ENCODE measurements around the gene DNAJB13. TPM values are rescaled to one million over a fixed set of nuclear protein-coding genes. Genes with fewer than 3 reads are reported as not detected.
A peak's percentile ranks its signal among the peaks of the same experiment; 100 is the strongest.

DNAJB13 gene
- total RNA-seq, 1 experiment from 2014 or later: not detected

DNA sequence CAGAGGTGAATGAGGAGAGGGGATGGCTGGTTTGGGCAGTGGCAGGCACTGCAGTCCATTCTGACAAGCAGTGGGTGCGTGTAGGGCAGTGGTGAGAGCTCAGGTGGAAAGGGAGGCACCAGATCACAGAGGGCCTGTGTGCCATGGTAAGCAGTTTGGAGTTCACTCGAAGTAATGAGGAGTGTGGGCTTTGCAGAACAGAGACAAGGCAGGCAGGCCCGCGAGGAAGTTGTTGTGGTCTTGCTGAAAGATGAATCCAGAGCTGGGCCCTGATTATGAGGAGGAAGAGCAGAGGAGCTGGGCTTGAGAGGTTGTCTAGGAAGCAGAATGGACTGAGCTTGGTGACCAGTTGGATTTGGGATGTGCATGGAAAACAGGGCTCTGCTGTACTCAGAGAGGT is 1.6 kb upstream of the DNAJB13 start:
- Histone ChIP-seq H2BK15ac (ENCODE audit: low read depth, low read length) (no peak overlapping the region), H3K79me1 (ENCODE audit: insufficient read depth, low read depth, low read length, poor library complexity, severe bottlenecking) (no peaks in the 10 kb centered on the region), H2BK5ac (ENCODE audit: insufficient read length, low read length) (no peak overlapping the region), H4K5ac (ENCODE audit: insufficient read length, low read depth, low read length) (no peak overlapping the region), H3K79me2 (ENCODE audit: insufficient read depth, low read length) (no peaks in the 10 kb centered on the region), H4K91ac (ENCODE audit: insufficient read length, low read depth, low read length) (no peak overlapping the region), H3K27ac (ENCODE audit: insufficient read length, low read depth, low read length) (no peak overlapping the region), H4K20me1 (ENCODE audit: control insufficient read depth, insufficient read depth, insufficient read length) (no peaks in the 10 kb centered on the region), H3T11ph (ENCODE audit: low read length) (no peak overlapping the region), H3K18ac (ENCODE audit: insufficient read length, low read depth, low read length) (no peak overlapping the region), H3K14ac (ENCODE audit: insufficient read depth, low read length) (no peak overlapping the region), H3K23ac (ENCODE audit: insufficient read length, low read depth, low read length) (no peak overlapping the region), H3K4ac (ENCODE audit: low read depth, low read length) (no peak overlapping the region), H3K27me3 (ENCODE audit: insufficient read depth, low read length) (no peaks in the 10 kb centered on the region), H2BK120ac (ENCODE audit: low read depth, low read length, poor library complexity, severe bottlenecking) (no peak overlapping the region), H2BK20ac (ENCODE audit: low read depth, low read length, poor library complexity, severe bottlenecking) (no peak overlapping the region), H3K56ac (ENCODE audit: insufficient read length, low read depth, low read length) (no peak overlapping the region), H2AK5ac (ENCODE audit: insufficient read length, low read length) (no peak overlapping the region), H3K9me3 (ENCODE audit: control insufficient read depth, low read depth, low read length) (peaks cover 11% of the 10 kb centered on the region), H2BK12ac (ENCODE audit: insufficient read length, low read depth, low read length) (no peak overlapping the region), H3K23me2 (ENCODE audit: insufficient read length, low read depth, low read length, poor library complexity, severe bottlenecking) (no peaks in the 10 kb centered on the region), H4K8ac (replicated peaks; ENCODE audit: insufficient read length, low read depth, low read length) (no peak overlapping the region), H3K4me1 (ENCODE audit: insufficient read depth, low read length) (no peaks in the 10 kb centered on the region), H3K9ac (ENCODE audit: extremely low read depth, insufficient read length, low read length) (no peak overlapping the region), H2AFZ (ENCODE audit: low read length) (no peak overlapping the region), H3K4me2 (ENCODE audit: insufficient read depth, insufficient read length, low read length) (no peak overlapping the region)
- Mint-ChIP-seq H3K4me3 (no peak overlapping the region), H3K9me3 (peaks cover 11 to 12% of the 10 kb centered on the region in 2 experiments), H3K27me3 (ENCODE audit: low read depth) (no peaks in the 10 kb centered on the region; the same call in 1 of the 2 replicates), H3K36me3 (ENCODE audit: insufficient read depth in 1 of 3, low read depth in 3 of 3) (peaks cover 3 to 12% (median 5%) of the 10 kb centered on the region in 3 experiments; a peak in 5 of 7 replicates), H3K27ac (peak overlapping the region in 1 of 3 experiments; percentile 76; a peak in 2 of 7 replicates), H3K4me1 (peaks cover 1 to 6% of the 10 kb centered on the region in 2 experiments; a peak in 1 of 4 replicates)
- TF ChIP-seq, protein P1, sequence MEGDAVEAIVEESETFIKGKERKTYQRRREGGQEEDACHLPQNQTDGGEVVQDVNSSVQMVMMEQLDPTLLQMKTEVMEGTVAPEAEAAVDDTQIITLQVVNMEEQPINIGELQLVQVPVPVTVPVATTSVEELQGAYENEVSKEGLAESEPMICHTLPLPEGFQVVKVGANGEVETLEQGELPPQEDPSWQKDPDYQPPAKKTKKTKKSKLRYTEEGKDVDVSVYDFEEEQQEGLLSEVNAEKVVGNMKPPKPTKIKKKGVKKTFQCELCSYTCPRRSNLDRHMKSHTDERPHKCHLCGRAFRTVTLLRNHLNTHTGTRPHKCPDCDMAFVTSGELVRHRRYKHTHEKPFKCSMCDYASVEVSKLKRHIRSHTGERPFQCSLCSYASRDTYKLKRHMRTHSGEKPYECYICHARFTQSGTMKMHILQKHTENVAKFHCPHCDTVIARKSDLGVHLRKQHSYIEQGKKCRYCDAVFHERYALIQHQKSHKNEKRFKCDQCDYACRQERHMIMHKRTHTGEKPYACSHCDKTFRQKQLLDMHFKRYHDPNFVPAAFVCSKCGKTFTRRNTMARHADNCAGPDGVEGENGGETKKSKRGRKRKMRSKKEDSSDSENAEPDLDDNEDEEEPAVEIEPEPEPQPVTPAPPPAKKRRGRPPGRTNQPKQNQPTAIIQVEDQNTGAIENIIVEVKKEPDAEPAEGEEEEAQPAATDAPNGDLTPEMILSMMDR (conservative IDR thresholded peaks at IDR 0.05): no peak
- DNase-seq: no peak
- no CpG with 5 or more reads among the region's 4 CpGs for WGBS (ENCODE audit: extremely low coverage, insufficient read length, low lambda C conversion rate)

Data from H9 (cell line).